Erythroblast (primary cell): ENCODE data around the gene RSU1.

ENCODE experiments used
- GATA1 ChIP-seq: IDR thresholded peaks from 2 replicates; pipeline ENCODE4 v1.6.1; 2011; ENCODE audit warnings: low read depth, mild to moderate bottlenecking, control low read depth, low read length, moderate library complexity
- POLR2A ChIP-seq: IDR thresholded peaks from 2 replicates; pipeline ENCODE4 v1.6.1; 2011; ENCODE audit warnings: mild to moderate bottlenecking, low read length

DNA sequence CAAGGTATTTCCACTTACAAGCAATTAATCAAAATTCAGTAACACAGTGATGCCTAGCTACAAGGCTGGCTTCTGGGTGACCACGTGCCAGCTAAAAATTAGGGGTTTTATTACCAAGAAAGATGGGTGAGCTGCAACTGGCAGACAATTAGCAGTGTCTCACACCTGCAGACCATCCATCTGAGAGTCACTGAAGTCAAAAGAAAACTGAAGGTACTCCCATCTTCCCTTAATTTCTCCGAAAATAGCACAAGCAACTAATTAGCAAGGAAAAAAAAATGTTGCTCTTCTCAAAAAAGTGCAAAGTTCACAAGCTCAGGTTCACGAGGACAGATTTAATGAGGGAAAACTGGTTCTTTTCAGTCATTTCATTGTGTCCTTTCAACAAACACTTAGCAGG lies 28.4 kb downstream of the RSU1 start:
- no peak for TF ChIP-seq POLR2A
- TF ChIP-seq GATA1, result no peak
